BE2C (cell line): ENCODE measurements around the gene CFAP92.
"Not testable (repeated sequence)": the region's sequence is repeated elsewhere in the genome, so short reads cannot be mapped to it uniquely, and the experiment has no call there.

Source experiments
- DNase-seq: peaks from one replicate; pipeline ENCODE4 v3.0.0-alpha.2; 2020
- H3K27me3 ChIP-seq: fragments of 250-450 bp; sonication (Bioruptor Pico); 2 replicates; pipeline ENCODE4 v1.5.1; 2020; ENCODE audit warnings: mild to moderate bottlenecking
- H3K36me3 ChIP-seq: fragments of 250-450 bp; sonication (Bioruptor Pico); 2 replicates; pipeline ENCODE4 v1.5.1; 2020; ENCODE audit warnings: mild to moderate bottlenecking
- H3K4me1 ChIP-seq: fragments of 250-450 bp; sonication (Bioruptor Pico); 2 replicates; pipeline ENCODE4 v1.5.1; 2020
- H3K4me3 ChIP-seq: 2 replicates; pipeline ENCODE4 v1.5.1; 2011; ENCODE audit warnings: low read depth, low read length
- H3K9me3 ChIP-seq: fragments of 250-450 bp; sonication (Bioruptor Pico); 2 replicates; pipeline ENCODE4 v1.5.1; 2020
- TF ChIP-seq, protein P1 (sequence below): IDR thresholded peaks from 2 replicates; pipeline ENCODE4 v1.5.1; 2012; ENCODE audit warnings: mild to moderate bottlenecking, low read depth, low read length

Gene CFAP92

DNA sequence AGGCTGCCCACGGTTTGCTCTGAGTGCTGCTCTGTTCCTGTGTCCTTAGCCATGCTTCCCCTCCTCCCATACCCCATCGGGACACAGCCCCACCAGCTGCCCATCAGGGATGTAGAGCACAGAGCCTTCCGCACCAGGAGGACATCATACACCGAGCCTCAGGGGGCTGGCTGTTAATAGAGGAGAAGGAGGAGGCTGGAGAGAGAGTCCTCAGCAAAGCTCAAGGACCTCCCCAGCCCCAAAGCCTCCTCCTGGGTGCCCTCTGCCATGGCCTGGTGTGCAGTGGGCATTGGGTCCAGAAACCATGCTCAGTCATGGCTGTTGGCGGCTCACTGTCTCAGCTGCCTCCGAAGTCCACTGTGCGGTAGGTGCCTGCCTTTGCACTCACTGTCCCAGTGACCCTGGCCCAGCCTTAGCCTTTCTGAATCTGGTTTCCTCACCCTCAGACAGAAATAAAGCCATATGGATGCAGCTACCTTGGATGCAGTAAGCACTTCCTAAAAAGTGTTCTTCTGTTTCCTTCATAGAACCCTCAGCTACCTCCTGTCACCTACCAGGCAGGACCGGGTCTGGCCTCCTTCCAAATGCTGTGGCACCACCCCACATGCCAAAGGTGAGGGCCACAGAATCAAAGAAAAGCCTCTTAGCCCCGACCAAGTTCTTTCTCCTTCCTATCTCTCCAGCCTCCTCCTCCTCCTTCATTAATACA is 60.5 kb downstream of the CFAP92 start:
- no peak for DNase-seq
- no peaks in the 10 kb centered on the region for H3K36me3 ChIP-seq
- peaks cover 38% of the 10 kb centered on the region for H3K27me3 ChIP-seq
- no peak overlapping the region for H3K4me3 ChIP-seq
- H3K9me3 ChIP-seq: no peaks in the 10 kb centered on the region; the same call in 1 of the 2 replicates
- TF ChIP-seq, protein P1, sequence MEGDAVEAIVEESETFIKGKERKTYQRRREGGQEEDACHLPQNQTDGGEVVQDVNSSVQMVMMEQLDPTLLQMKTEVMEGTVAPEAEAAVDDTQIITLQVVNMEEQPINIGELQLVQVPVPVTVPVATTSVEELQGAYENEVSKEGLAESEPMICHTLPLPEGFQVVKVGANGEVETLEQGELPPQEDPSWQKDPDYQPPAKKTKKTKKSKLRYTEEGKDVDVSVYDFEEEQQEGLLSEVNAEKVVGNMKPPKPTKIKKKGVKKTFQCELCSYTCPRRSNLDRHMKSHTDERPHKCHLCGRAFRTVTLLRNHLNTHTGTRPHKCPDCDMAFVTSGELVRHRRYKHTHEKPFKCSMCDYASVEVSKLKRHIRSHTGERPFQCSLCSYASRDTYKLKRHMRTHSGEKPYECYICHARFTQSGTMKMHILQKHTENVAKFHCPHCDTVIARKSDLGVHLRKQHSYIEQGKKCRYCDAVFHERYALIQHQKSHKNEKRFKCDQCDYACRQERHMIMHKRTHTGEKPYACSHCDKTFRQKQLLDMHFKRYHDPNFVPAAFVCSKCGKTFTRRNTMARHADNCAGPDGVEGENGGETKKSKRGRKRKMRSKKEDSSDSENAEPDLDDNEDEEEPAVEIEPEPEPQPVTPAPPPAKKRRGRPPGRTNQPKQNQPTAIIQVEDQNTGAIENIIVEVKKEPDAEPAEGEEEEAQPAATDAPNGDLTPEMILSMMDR: no peak
- no peaks in the 10 kb centered on the region for H3K4me1 ChIP-seq

DNA sequence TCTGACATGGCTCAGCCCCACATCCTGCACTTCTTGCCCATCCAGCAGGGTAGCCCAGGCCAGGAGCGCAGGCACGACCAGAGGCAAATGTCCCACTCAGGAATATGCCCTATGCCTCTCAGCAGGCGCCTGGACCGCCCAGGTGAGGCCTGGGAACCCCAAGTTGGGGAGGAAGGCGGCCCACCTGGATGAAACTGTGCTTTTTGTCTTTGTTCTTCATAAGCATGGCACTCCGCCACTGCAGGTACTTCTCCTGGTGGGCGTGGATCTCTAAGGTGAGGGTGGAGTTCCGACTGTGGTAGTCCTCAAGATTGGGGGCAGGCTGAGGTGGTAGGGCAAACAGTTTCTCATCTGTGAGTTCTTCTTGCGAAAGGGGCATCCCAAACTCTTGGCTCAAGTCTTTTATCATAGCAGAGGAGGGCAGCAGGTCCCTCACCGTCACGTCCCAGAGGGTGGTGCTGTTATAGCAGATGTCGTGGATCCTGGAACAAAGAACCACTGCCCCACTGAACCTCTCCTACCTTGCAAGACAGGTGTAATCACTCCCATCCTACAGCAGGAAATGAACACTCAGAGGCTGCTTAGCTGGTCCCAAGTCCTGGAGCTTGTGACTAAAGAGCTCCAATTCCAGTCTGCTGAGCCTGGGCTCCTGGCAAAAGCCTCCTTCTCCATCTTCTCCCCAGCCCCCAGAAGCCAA is 61.2 kb downstream of the CFAP92 start:
- H3K4me3 ChIP-seq: no peak overlapping the region
- H3K36me3 ChIP-seq: no peaks in the 10 kb centered on the region
- no peak for DNase-seq
- H3K4me1 ChIP-seq: no peaks in the 10 kb centered on the region
- TF ChIP-seq, protein P1: no peak
- peaks cover 38% of the 10 kb centered on the region for H3K27me3 ChIP-seq
- H3K9me3 ChIP-seq: no peaks in the 10 kb centered on the region; the same call in 1 of the 2 replicates

DNA sequence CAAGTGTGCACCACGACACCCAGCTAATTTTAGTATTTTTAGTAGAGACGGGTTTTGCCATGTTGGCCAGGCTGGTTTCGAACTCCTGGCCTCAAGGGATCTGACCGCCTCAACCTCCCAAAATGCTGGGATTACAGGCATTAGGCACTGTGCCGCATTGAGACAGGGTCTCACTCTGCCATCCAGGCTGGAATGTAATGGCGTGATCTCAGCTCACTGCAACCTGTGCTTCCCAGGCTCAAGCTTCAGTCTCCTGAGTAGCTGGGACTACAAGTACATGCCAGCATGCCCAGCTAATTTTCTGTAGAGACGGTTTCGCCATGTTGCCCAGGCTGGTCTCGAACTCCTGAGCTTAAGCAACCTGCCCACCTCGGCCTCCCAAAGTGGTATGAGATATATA is 62.8 kb downstream of the CFAP92 start:
- no peaks in the 10 kb centered on the region for H3K36me3 ChIP-seq
- TF ChIP-seq, protein P1: no peak
- H3K4me3 ChIP-seq: no peak overlapping the region
- no peaks in the 10 kb centered on the region; the same call in 1 of the 2 replicates for H3K9me3 ChIP-seq
- no peaks in the 10 kb centered on the region for H3K4me1 ChIP-seq
- DNase-seq: no peak
- H3K27me3 ChIP-seq: peaks cover 33% of the 10 kb centered on the region

DNA sequence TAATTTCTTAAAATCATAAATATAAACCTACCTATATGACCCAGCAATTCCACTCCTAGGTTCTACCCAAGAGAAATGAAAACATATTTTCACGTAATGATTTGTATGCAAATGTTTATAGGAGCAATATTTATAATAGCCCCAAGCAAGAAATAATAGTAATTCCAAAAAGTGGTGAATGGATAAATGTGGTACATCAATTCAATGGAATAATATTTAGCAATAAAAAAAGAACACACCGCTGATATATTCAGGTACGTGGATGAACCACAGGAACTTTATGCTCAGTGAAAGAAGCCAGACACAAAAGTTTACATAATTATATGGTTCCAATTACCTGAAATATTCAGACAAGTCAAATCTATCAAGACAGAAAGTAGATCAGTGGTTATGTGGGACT is 64.5 kb downstream of the CFAP92 start:
- Histone ChIP-seq H3K36me3 (no peaks in the 10 kb centered on the region), H3K27me3 (peaks cover 22% of the 10 kb centered on the region), H3K4me1 (no peaks in the 10 kb centered on the region), H3K4me3 (no peak overlapping the region), H3K9me3 (peaks cover 5% of the 10 kb centered on the region)
- no peak for DNase-seq
- TF ChIP-seq, protein P1: no peak

DNA sequence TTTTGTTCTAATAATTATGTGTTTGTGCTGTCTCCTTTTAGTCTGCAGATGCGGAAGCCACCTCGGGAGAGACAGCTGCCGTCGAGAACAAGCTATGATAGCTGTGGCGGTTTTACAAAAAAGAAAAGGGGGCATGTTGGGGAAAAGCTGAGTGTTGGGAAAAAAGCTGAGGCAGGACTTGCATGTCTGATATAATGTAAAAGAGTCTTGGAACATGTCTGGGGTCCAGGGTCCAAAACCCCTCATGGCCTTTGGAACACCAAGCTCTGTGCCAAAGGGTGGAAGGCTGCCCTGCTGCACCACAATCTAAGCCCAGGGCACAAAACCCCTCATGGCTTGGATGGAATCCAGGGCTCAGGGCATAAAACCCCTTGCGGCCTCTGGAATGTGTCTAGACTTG is 69.9 kb downstream of the CFAP92 start:
- peaks cover 18% of the 10 kb centered on the region for H3K9me3 ChIP-seq
- not testable (repeated sequence) for H3K36me3 ChIP-seq, DNase-seq, H3K27me3 ChIP-seq, H3K4me3 ChIP-seq, H3K4me1 ChIP-seq

DNA sequence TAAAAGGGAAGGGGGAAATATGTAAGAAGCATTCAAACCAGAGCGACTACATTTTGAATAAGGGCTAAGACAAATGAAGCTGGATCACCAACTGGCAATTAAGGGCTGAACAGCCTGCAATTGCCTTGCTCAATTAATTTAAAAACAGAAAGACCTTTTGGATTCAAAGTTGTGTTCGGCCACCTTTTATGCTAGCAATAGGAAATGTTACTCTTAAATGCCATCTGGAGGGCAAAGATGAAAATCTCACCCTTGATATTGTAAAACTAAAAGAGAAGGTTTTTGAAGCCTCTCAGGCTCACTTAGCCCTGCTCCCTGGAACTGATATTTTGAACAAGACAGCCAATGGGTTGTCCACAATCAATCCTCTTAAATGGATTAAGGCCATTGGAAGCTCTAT is 70.3 kb downstream of the CFAP92 start:
- peaks cover 18% of the 10 kb centered on the region for H3K9me3 ChIP-seq
- no peak overlapping the region for H3K4me3 ChIP-seq
- TF ChIP-seq, protein P1: no peak
- H3K36me3 ChIP-seq: peaks cover 7% of the 10 kb centered on the region
- DNase-seq: no peak
- no peaks in the 10 kb centered on the region for H3K4me1 ChIP-seq
- H3K27me3 ChIP-seq: no peaks in the 10 kb centered on the region
